IMR-90 (cell line): Measurements from ENCODE around the gene ME2. TPM values are rescaled to one million over a fixed set of nuclear protein-coding genes. Genes with fewer than 3 reads are reported as not detected.

Experiments
- ATAC-seq: fragments of 200-7000 bp; cut with Tn5 transposase; 2 replicates; pipeline ENCODE4 v1.9.1; 2020; ENCODE audit warnings: low read depth, mild to moderate bottlenecking, moderate library complexity
- BruUV-seq: library from RNA; stranded (reverse); fragments of 400-500 nt; replicated peaks from 2 replicates; lab custom pipeline; 2021; lab: Mats Ljungman, UMichigan
- CTCF ChIA-PET: fragments of 300-600 bp; formaldehyde crosslinking; extraction: SDS; loops from one replicate; lab custom pipeline; 2021; ENCODE audit warnings: antibody characterized with exemption; lab: Yijun Ruan, JAX
- POLR2A ChIA-PET: fragments of 300-600 bp; sonication (Branson Sonifier 250); formaldehyde crosslinking; loops from one replicate; lab custom pipeline; 2022; ENCODE audit warnings: antibody characterized with exemption; ENCODE audit not compliant: unreplicated experiment; lab: Charles Lee
- DNase-seq: peaks from one replicate; pipeline ENCODE4 v3.0.0; 2013
- H2AFZ ChIP-seq: replicated peaks from 2 replicates; pipeline ENCODE3; 2013; ENCODE audit warnings: low read length, mild to moderate bottlenecking; ENCODE audit not compliant: poor library complexity
- H2AK5ac ChIP-seq: 2 replicates; pipeline ENCODE4 v1.6.1; 2013; ENCODE audit warnings: low read depth, low read length, inconsistent platforms
- H2AK9ac ChIP-seq: replicated peaks from 2 replicates; pipeline ENCODE3; 2013; ENCODE audit warnings: mild to moderate bottlenecking, low read depth, low read length, moderate library complexity; ENCODE audit not compliant: poor library complexity
- H2BK120ac ChIP-seq: 2 replicates; pipeline ENCODE4 v1.6.1; 2013; ENCODE audit warnings: low read depth, low read length, inconsistent platforms
- H2BK15ac ChIP-seq: 3 replicates; pipeline ENCODE4 v1.6.1; 2013; ENCODE audit warnings: low read depth, low read length, inconsistent platforms
- H2BK20ac ChIP-seq: 2 replicates; pipeline ENCODE4 v1.6.1; 2013; ENCODE audit warnings: low read depth, mild to moderate bottlenecking, inconsistent platforms, low read length, moderate library complexity
- H2BK5ac ChIP-seq: 2 replicates; pipeline ENCODE4 v1.6.1; 2013; ENCODE audit warnings: mild to moderate bottlenecking, low read depth, low read length, inconsistent platforms; ENCODE audit not compliant: poor library complexity, severe bottlenecking
- H3K14ac ChIP-seq: replicated peaks from 2 replicates; pipeline ENCODE4 v1.6.1; 2013; ENCODE audit warnings: low read depth, low read length, inconsistent platforms
- H3K18ac ChIP-seq: 2 replicates; pipeline ENCODE4 v1.6.1; 2013; ENCODE audit warnings: low read depth, low read length, control low read depth
- H3K23ac ChIP-seq: 2 replicates; pipeline ENCODE4 v1.6.1; 2013; ENCODE audit warnings: low read depth, low read length, inconsistent platforms
- H3K27ac ChIP-seq: 2 replicates; pipeline ENCODE4 v1.5.1; 2013; ENCODE audit warnings: mild to moderate bottlenecking, control low read depth, low read length; ENCODE audit not compliant: insufficient read depth
- H3K27me3 ChIP-seq: 2 replicates; pipeline ENCODE4 v1.6.1; 2013; ENCODE audit warnings: low read length; ENCODE audit not compliant: control insufficient read depth, insufficient read depth
- H3K36me3 ChIP-seq: 2 replicates; pipeline ENCODE4 v1.6.1; 2013; ENCODE audit warnings: low read length, mixed read lengths; ENCODE audit not compliant: control insufficient read depth, insufficient read depth
- H3K4ac ChIP-seq: 2 replicates; pipeline ENCODE4 v1.6.1; 2013; ENCODE audit warnings: low read depth, low read length, inconsistent platforms
- H3K4me1 ChIP-seq: 2 replicates; pipeline ENCODE4 v1.6.1; 2013; ENCODE audit warnings: low read length, mixed read lengths; ENCODE audit not compliant: control insufficient read depth, insufficient read depth
- H3K4me2 ChIP-seq: 2 replicates; pipeline ENCODE4 v1.6.1; 2013; ENCODE audit warnings: low read depth, mild to moderate bottlenecking, control low read depth, low read length, moderate library complexity
- H3K4me3 ChIP-seq: 2 replicates; pipeline ENCODE4 v1.5.1; 2013; ENCODE audit warnings: low read depth, mild to moderate bottlenecking, control low read depth, low read length, moderate library complexity; ENCODE audit not compliant: insufficient read depth
- H3K56ac ChIP-seq: 2 replicates; pipeline ENCODE4 v1.6.1; 2013; ENCODE audit warnings: low read length, inconsistent platforms; ENCODE audit not compliant: insufficient read depth; ENCODE audit errors: extremely low read depth
- H3K79me1 ChIP-seq, 2 experiments: 2 replicates each; pipeline ENCODE4 v1.6.1; 2013; ENCODE audit warnings: low read length in 2 of 2, inconsistent platforms in 1 of 2, low read depth in 1 of 2
- H3K9ac ChIP-seq: 2 replicates; pipeline ENCODE4 v1.6.1; 2013; ENCODE audit warnings: low read depth, low read length, control low read depth
- H3K9me1 ChIP-seq: 2 replicates; pipeline ENCODE4 v1.6.1; 2013; ENCODE audit warnings: low read length, inconsistent platforms; ENCODE audit not compliant: insufficient read depth
- H3K9me3 ChIP-seq: 2 replicates; pipeline ENCODE4 v1.6.1; 2013; ENCODE audit warnings: low read length; ENCODE audit not compliant: control insufficient read depth, insufficient read depth
- H4K20me1 ChIP-seq: 2 replicates; pipeline ENCODE4 v1.6.1; 2013; ENCODE audit warnings: low read length, inconsistent platforms; ENCODE audit not compliant: insufficient read depth
- H4K5ac ChIP-seq: 2 replicates; pipeline ENCODE4 v1.6.1; 2013; ENCODE audit warnings: mild to moderate bottlenecking, low read depth, low read length, control low read depth
- H4K8ac ChIP-seq, 2 experiments: 2 replicates each; pipeline ENCODE4 v1.6.1; 2013; ENCODE audit warnings: low read depth in 2 of 2, low read length in 2 of 2, control low read depth in 1 of 2, inconsistent platforms in 1 of 2
- H4K91ac ChIP-seq: 2 replicates; pipeline ENCODE4 v1.6.1; 2013; ENCODE audit warnings: low read depth, low read length, inconsistent platforms; ENCODE audit not compliant: insufficient read depth
- CEBPB ChIP-seq: IDR thresholded peaks from 2 replicates; pipeline ENCODE4 v1.6.1; 2012; ENCODE audit warnings: low read depth, low read length, improper control_type of control experiment
- FOS ChIP-seq: fragments of 150-350 bp; IDR thresholded peaks from 2 replicates; pipeline ENCODE4 v1.6.1; 2016; ENCODE audit warnings: low read depth, low read length
- USF2 ChIP-seq: fragments of 150-350 bp; IDR thresholded peaks from 2 replicates; pipeline ENCODE4 v1.6.1; 2017; ENCODE audit warnings: mild to moderate bottlenecking, antibody characterized with exemption, low read length, low read depth
- whole genome bisulfite sequencing, 2 experiments: methylation state at CpG; one replicate each; pipeline versions ENCODE4 v1.1.5 to v1.1.7; 2013; ENCODE audit warnings: missing lambda C conversion rate in 2 of 2; ENCODE audit not compliant: insufficient read length in 1 of 2; ENCODE audit errors: extremely low coverage in 2 of 2; 5-methylcytosine and 5-hydroxymethylcytosine counted together
- dilution Hi-C: fragments of 300-500 bp; cut with HindIII; formaldehyde crosslinking; loops from one replicate; pipeline ENCODE4 v1.14.3; 2018; ENCODE audit warnings: low sequenced_read_pairs; ENCODE audit not compliant: unreplicated experiment
- in situ Hi-C: fragments of 300-500 bp; cut with MboI; formaldehyde crosslinking; loops from 3 replicates; pipeline ENCODE4 v1.14.3; 2019; ENCODE audit warnings: low sequenced_read_pairs, inconsistent platforms, mixed read lengths
- intact Hi-C: fragments of 100-400 bp; cut with micrococcal nuclease; formaldehyde crosslinking; loops from 2 replicates; pipeline ENCODE4 v1.10.0; 2022
- polyA plus RNA-seq, 3 experiments: library from polyadenylated mRNA; depleted of rRNA; stranded (reverse); fragments of >200 nt; gene quantifications; 2 replicates each; pipeline ENCODE4 v1.2.3, GENCODE V29; 2012; ENCODE audit warnings: low replicate concordance in 1 of 3
- total RNA-seq: library from RNA; depleted of rRNA; stranded (reverse); fragments of >200 nt; gene quantifications from 2 replicates; pipeline ENCODE4 v1.2.3, GENCODE V29; 2012

The ME2 gene
- total and polyA plus RNA-seq, 2 of the 4 experiments (the other 2 are of a cell fraction) = 29.7 to 32.6 TPM

- H4K5ac ChIP-seq = no peak overlapping the region
- H3K9me3 ChIP-seq = peaks cover 7% of the 10 kb centered on the region; the same call in 1 of the 2 replicates
- DNase-seq (peak; percentile 79), ATAC-seq (peak; percentile 59)
- H2BK120ac ChIP-seq = no peak overlapping the region
- peaks cover 12 to 16% of the 10 kb centered on the region in 2 experiments for H3K79me1 ChIP-seq
- no peak overlapping the region for H2BK5ac ChIP-seq
- H4K8ac ChIP-seq = no peak overlapping the region
- no peak overlapping the region for H2BK20ac ChIP-seq
- H3K9me1 ChIP-seq = peaks cover 3% of the 10 kb centered on the region; the same call in 1 of the 2 replicates
- H2AFZ ChIP-seq = no peak overlapping the region
- H3K4me1 ChIP-seq = peaks cover 3% of the 10 kb centered on the region; the same call in 1 of the 2 replicates
- H3K4me2 ChIP-seq = no peak overlapping the region
- no peak overlapping the region for H3K14ac ChIP-seq
- no peak overlapping the region for H3K56ac ChIP-seq
- TF ChIP-seq CEBPB (peak; percentile 99), FOS (peak; percentile 42; the same call in 1 of the 2 replicates), USF2 (no peak)
- H3K27ac ChIP-seq = no peak overlapping the region
- no peaks in the 10 kb centered on the region for H3K27me3 ChIP-seq
- H2AK9ac ChIP-seq = no peak overlapping the region
- no peak overlapping the region for H3K18ac ChIP-seq
- CTCF ChIA-PET = no interaction called here
- no peak overlapping the region for H4K91ac ChIP-seq
- WGBS, 2 experiments = no CpG with 5 or more reads among the region's 4 CpGs
- H4K20me1 ChIP-seq = no peaks in the 10 kb centered on the region
- dilution Hi-C loops = no loop called here
- no peak overlapping the region for H3K9ac ChIP-seq
- intact Hi-C loops = no loop called here
- no peak overlapping the region for H2AK5ac ChIP-seq
- no peak overlapping the region for H3K4ac ChIP-seq
- H3K4me3 ChIP-seq = no peak overlapping the region
- H3K36me3 ChIP-seq = peaks cover 23% of the 10 kb centered on the region
- H2BK15ac ChIP-seq = no peak overlapping the region
- POLR2A ChIA-PET = no interaction called here
- BruUV-seq = no TSS peak
- H3K23ac ChIP-seq = no peak overlapping the region
- in situ Hi-C loops = loop anchor here (5.0 kb wide), 1 partner anchor 54 kb away; no protein-coding TSS in a partner anchor
Measured at GRCh38 chr18:50973367-50974126, 94.6 kb downstream of the ME2 start.
